Chondrocyte (in vitro differentiated cells): ENCODE results near the gene BAIAP2. TPM values are rescaled to one million over a fixed set of nuclear protein-coding genes. Genes with fewer than 3 reads are reported as not detected.
A peak's percentile ranks its signal among the peaks of the same experiment; 100 is the strongest.

ENCODE experiments used
- DNase-seq: peaks from one replicate; pipeline ENCODE4 v3.0.0; 2021; ENCODE audit warnings: mixed read lengths, low spot score
- H3K27ac Mint-ChIP-seq: one replicate; pipeline ENCODE4 v1.8.0; 2021; ENCODE audit warnings: mild to moderate bottlenecking, moderate library complexity, mixed read lengths; ENCODE audit not compliant: unreplicated experiment
- H3K27me3 Mint-ChIP-seq: 2 replicates; pipeline ENCODE4 v1.8.0; 2021; ENCODE audit warnings: low read depth, mixed read lengths
- H3K36me3 Mint-ChIP-seq: 2 replicates; pipeline ENCODE4 v1.8.0; 2021; ENCODE audit warnings: low read depth, mixed read lengths
- H3K4me1 Mint-ChIP-seq: 2 replicates; pipeline ENCODE4 v1.8.0; 2021; ENCODE audit warnings: low read depth, mild to moderate bottlenecking, mixed read lengths
- H3K4me3 Mint-ChIP-seq: one replicate; pipeline ENCODE4 v1.8.0; 2021; ENCODE audit warnings: mild to moderate bottlenecking, moderate library complexity, mixed read lengths; ENCODE audit not compliant: unreplicated experiment
- H3K9me3 Mint-ChIP-seq: 2 replicates; pipeline ENCODE4 v1.8.0; 2021; ENCODE audit warnings: low read depth, mixed read lengths
- CTCF ChIP-seq: fragments of 200-600 bp; sonication (generic); IDR thresholded peaks from 2 replicates; pipeline ENCODE4 v1.5.0; 2021; ENCODE audit warnings: antibody characterized with exemption, mild to moderate bottlenecking, moderate library complexity
- microRNA-seq: library from miRNA; unstranded; fragments of <30 nt; microRNA quantifications from one replicate; pipeline ENCODE4 v1.2.0, GENCODE V29; 2020; ENCODE audit warnings: borderline number of aligned reads
- total RNA-seq: library from RNA; stranded (reverse); gene quantifications from 3 replicates; pipeline ENCODE4 v1.2.1, GENCODE V29; 2021

The BAIAP2 gene
- total RNA-seq, 1 donor from 2014 or later = 29.5 TPM

- Mint-ChIP-seq H3K27ac (no peak overlapping the region), H3K9me3 (no peaks in the 10 kb centered on the region), H3K27me3 (peaks cover 3% of the 10 kb centered on the region), H3K4me3 (no peak overlapping the region), H3K36me3 (no peaks in the 10 kb centered on the region), H3K4me1 (no peaks in the 10 kb centered on the region)
- peak; percentile 87 for DNase-seq
- TF ChIP-seq CTCF = no peak
Measured at GRCh38 chr17:81163703-81164370, 128.9 kb downstream of the BAIAP2 start.

GRCh38 chr17:81164371-81165245, 129.7 kb downstream of the BAIAP2 start:
- Mint-ChIP-seq H3K4me3 (peak overlapping the region; percentile 36), H3K9me3 (no peaks in the 10 kb centered on the region), H3K27me3 (peaks cover 3% of the 10 kb centered on the region), H3K4me1 (no peaks in the 10 kb centered on the region), H3K36me3 (no peaks in the 10 kb centered on the region), H3K27ac (no peak overlapping the region)
- no peak for TF ChIP-seq CTCF
- no peak for DNase-seq

GRCh38 chr17:81165246-81166032, 130.5 kb downstream of the BAIAP2 start, which contains the start of gene PVALEF:
Gene PVALEF (plus strand): TSS chr17:81165507. CDS start chr17:81181227, 15,720 bp downstream.
- Mint-ChIP-seq H3K27me3 (peaks cover 3% of the 10 kb centered on the region), H3K9me3 (no peaks in the 10 kb centered on the region), H3K4me1 (no peaks in the 10 kb centered on the region), H3K36me3 (no peaks in the 10 kb centered on the region), H3K27ac (no peak within 1 kb of the TSS), H3K4me3 (peak within 1 kb of the TSS; percentile 47)
- DNase-seq = no peak
- no peak for TF ChIP-seq CTCF

DNA sequence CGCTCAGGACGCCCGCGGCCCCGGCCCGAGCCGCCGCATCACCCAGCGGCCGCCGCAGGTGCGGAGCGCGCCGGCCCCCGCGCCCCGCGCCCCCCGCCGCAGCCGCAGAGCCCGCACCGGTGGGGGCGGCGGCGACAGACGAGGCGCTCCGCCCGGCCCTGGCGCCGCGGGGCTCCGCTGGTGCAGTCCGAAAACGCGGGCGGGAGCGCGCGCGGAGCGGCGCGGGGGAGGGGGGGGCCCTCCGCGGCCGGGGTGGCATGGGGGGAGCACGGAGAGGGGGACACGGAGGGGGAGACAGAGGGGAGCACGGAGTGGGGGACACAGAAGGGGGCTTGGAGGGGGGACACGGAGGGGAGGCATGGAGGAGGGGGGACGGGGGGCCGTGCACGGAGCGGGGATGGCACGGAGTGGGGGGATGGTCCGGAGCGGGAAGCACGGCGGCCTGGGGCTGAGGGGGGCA, 131.1 kb downstream of the BAIAP2 start, which contains the start of gene AATK:
TSS of gene AATK (minus strand) at position 189 of the 460 bp plus-strand sequence. CDS start 229 bp downstream, outside the sequence.
- no peak for DNase-seq
- H3K4me1 Mint-ChIP-seq = no peaks in the 10 kb centered on the region
- peaks cover 3% of the 10 kb centered on the region for H3K27me3 Mint-ChIP-seq
- H3K36me3 Mint-ChIP-seq = no peaks in the 10 kb centered on the region
- peak within 1 kb of the TSS; percentile 47 for H3K4me3 Mint-ChIP-seq
- TF ChIP-seq CTCF = no peak
- no peak within 1 kb of the TSS for H3K27ac Mint-ChIP-seq
- no peaks in the 10 kb centered on the region for H3K9me3 Mint-ChIP-seq

Small RNA genes lying within 50 kb of the gene (microRNA-seq; reads per million reads assigned to microRNA genes)
- gene MIR1250 = not detected
- not detected for gene MIR3065
- gene MIR338 = not detected
- not detected for gene MIR657

Other genes with a start within 250 kb of the BAIAP2 start
- 27.6 to 33.0 TPM (median 28.4 TPM) in 3 replicates for gene CHMP6, start 43.3 kb upstream of the BAIAP2 start, total RNA-seq
- gene PVALEF, start 130.4 kb downstream of the BAIAP2 start, total RNA-seq = not detected in 3 replicates
- 0.48 to 0.67 TPM (median 0.51 TPM) in 3 replicates for gene AATK, start 131.1 kb downstream of the BAIAP2 start, total RNA-seq
- 8.2 to 9.6 TPM (median 8.5 TPM) in 3 replicates for gene CEP131, start 187.8 kb downstream of the BAIAP2 start, total RNA-seq
- gene TEPSIN, start 203.9 kb downstream of the BAIAP2 start, total RNA-seq = 27.1 to 29.0 TPM (median 27.6 TPM) in 3 replicates
- 36.1 to 58.9 TPM (median 39.7 TPM) in 3 replicates for gene NDUFAF8, start 204.2 kb downstream of the BAIAP2 start, total RNA-seq